Thoracic aorta endothelial cell (primary cell): Measurements from ENCODE around the gene MRPL18. TPM values are rescaled to one million over a fixed set of nuclear protein-coding genes. Genes with fewer than 3 reads are reported as not detected.

Source experiments
- small RNA-seq: library from RNA; depleted of rRNA; stranded (forward); fragments of <200 nt; gene quantifications from one replicate; pipeline ENCODE3, GENCODE V24; 2012
- total RNA-seq: library from RNA; depleted of rRNA; stranded (reverse); fragments of >200 nt; gene quantifications from 2 replicates; pipeline ENCODE4 v1.2.3, GENCODE V29; 2012

MRPL18 gene
- total RNA-seq: 94.5 and 96.7 TPM in 2 replicates

DNA sequence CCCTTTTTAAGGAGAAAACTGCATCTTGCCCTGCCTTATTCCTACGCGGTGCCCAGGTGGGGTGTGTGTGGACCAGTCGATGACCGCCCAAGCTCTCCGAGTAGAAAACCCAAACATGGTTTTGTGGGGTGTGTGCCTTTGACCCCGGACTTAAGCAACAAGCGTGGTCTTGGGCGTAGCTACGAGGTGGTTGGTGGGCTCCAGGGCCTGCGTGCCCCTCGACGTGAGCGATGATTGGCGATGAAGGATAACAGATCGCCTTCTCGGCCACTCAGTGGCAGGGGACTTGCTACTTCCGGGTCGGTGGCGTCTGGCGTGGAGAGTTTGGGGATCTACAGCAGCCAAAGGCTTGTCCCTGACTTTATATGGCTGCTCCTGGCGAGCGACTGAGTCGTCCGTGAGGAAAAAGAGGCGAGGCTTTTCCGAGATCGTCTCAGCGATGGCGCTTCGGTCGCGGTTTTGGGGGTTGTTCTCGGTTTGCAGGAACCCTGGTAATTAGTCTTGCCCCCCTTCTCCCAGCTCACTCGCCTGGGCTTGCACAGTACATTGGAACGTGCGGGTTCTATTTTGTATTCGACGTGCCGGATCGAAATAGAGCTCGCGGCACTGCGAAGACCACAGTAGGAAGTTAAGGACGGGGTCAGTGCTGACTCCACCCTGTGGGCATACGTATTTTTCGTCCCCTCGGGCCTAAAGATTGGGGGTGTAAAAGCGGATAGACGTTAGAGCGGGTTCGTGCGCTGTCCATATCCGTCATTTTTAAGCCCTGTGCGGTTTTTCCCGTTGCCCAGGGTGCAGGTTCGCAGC is at the start of gene MRPL18:
Gene MRPL18 (plus strand): TSS at position 319 of the 807 bp plus-strand sequence. CDS start 121 bp downstream, at position 440.

DNA sequence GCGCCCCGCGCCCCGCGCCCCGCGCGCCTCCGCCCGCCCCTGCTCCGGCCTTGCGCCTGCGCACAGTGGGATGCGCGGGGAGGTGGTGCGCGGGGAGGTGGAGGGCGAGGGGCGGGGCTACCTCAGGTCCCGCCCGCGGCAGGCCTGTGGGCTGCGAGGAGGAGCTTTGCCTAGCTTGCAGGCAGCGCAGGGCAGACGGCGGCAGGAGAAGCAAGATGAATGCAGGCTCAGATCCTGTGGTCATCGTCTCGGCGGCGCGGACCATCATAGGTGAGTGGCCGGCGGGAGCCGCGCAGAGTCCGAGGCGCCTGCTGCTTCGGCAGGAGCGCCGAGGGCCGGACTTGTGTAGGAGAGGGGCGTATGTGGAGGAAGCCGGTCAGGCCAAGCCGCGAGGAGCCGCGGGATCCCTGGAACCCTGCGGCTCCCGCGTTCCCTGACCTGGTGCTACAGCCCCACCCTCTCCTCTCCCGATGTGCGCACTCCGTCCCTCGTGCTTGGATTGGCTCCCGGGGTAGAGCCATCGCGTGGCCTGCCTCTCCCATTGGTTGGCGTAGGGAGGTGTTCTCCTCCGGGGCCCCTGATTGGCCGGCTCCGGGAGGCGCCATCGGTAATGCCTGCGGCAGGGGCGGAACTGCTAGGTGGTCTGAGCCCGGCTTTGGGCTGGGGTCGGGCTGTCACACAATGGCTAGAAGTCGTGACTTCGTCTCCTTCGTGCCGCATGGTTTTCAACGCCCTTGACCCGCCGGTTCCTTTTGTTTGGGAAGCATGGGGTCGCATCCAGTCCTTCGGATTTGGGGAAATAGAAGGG is 28.2 kb upstream of the MRPL18 start, which contains the start of gene ACAT2:
Gene ACAT2 (plus strand): TSS at position 173 of the 808 bp plus-strand sequence. CDS start 43 bp downstream, at position 216.

DNA sequence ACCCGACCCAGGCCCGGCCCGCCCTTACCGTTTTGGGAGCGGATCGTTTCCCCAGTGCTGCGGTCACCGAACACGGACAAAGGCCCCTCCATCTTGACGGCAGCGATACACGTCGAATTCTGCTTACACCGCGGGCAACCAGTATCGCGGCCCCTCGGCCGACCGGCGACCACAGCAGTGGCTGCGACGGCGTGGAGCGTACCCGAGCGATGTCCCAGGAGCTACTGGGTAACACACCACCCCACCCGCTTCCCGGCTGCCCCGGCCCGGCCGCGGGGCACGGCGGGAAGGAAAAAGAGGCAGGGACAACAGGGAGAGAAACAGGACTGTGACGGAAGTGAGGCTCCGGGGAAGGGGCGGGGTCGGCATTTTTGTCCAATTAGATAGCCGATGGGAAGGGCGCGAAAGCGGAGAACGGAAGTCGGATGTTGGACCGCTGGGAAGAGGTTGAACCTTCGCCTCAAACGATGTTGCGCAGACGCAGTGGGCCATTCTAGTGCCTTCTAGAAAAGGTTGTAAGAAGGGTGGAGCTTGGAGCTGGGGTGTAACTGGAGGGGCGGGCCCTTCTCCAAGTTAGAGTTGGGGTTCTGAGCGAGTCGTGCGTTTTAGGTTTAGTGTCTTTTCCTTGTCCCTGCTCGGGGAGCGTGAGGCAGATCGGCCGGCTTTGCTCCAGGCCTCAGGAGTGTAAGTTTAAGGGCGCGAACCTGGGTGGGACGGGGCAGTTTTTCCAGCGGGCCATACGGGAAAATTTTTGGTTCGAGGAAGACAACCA is 704 bp upstream of the MRPL18 start, which contains the start of gene TCP1:
Gene TCP1 (minus strand): TSS at position 226 of the 772 bp plus-strand sequence. CDS start 134 bp downstream, at position 92.

DNA sequence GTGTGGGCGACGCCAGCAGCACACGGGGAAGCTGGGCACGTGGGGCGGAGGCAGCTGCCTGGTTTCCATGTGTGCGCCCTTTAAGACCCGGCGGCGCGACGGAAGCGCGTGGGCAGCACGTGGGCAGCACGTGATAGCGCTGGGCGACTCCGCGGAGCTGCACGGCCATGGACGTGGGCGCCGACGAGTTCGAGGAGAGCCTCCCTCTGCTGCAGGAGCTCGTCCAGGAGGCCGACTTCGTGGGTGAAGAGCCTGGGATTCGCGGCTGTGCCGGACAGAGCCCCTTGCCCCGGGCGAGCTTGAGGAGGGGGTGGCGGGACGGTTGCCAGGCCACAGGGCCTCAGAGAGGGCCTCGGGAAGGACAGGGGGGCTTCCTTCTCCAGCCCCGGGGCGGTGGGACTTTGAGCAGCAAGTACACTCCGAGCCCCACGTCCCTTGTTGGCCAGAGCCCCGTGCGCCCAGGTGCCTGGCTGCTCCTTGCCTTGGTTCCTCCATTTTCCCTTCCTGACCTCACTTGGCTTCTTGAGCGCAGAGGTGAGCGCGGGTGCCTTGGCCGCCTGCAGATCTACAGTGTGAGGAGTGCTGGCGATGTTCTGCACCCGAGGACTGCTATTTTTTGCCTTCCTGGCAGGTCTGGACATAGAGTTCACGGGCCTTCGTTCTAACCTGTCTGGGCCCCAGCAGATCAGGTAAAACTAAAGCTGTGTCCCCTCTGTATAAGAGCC is 10.0 kb downstream of the MRPL18 start, which contains the start of gene PNLDC1:
Gene PNLDC1 (plus strand): TSS at position 136 of the 725 bp plus-strand sequence. CDS start 32 bp downstream, at position 168.

Small RNA genes lying within 50 kb of the gene (small RNA-seq; reads per million reads assigned to genes)
- 1,472 reads per million, percentile 100 among the genes with 10 or more reads in this experiment for gene SNORA20
- not detected for gene SNORA29

Other genes starting within 250 kb of the MRPL18 start
- 78.2 and 90.1 TPM in 2 replicates for gene SOD2, start 97.2 kb upstream of the MRPL18 start, total RNA-seq
- gene WTAP, start 63.0 kb upstream of the MRPL18 start, total RNA-seq: 96.7 and 97.6 TPM in 2 replicates
- gene ACAT2, start 28.4 kb upstream of the MRPL18 start, total RNA-seq: 45.9 and 75.5 TPM in 2 replicates
- gene TCP1, start 865 bp upstream of the MRPL18 start, total RNA-seq: 384 and 395 TPM in 2 replicates
- gene PNLDC1, start 9.8 kb downstream of the MRPL18 start, total RNA-seq: not detected in 2 replicates
- not detected in 2 replicates for gene MAS1, start 100.5 kb downstream of the MRPL18 start, total RNA-seq
- 65.0 and 69.5 TPM in 2 replicates for gene IGF2R, start 178.6 kb downstream of the MRPL18 start, total RNA-seq